HG02678 (cell line): ENCODE results near the gene FAM9B.
"Not testable (repeated sequence)": the region's sequence is repeated elsewhere in the genome, so short reads cannot be mapped to it uniquely, and the experiment has no call there.

Source experiments
- ATAC-seq: cut with Tn5 transposase; IDR thresholded peaks from one replicate; pipeline ENCODE4 v1.9.1; 2021; ENCODE audit warnings: mild to moderate bottlenecking, moderate library complexity; ENCODE audit not compliant: unreplicated experiment

FAM9B gene

GRCh38 chrX:9033989-9034388, at the start of gene FAM9B:
Gene FAM9B (minus strand): TSS chrX:9034127. CDS start chrX:9032986, 1,141 bp downstream.
- no peak for ATAC-seq

GRCh38 chrX:9081271-9081670, 47.3 kb upstream of the FAM9B start:
- no peak for ATAC-seq

- ATAC-seq, result no peak
These were observed 40.4 kb upstream of the FAM9B start for GRCh38 chrX:9074326-9074725.

GRCh38 chrX:9072281-9072680, 38.4 kb upstream of the FAM9B start:
- no peak for ATAC-seq

GRCh38 chrX:9071031-9071650, 37.2 kb upstream of the FAM9B start:
- ATAC-seq, result no peak

GRCh38 chrX:9069573-9069972, 35.6 kb upstream of the FAM9B start:
- no peak for ATAC-seq

- no peak for ATAC-seq
These were observed 30.8 kb upstream of the FAM9B start for GRCh38 chrX:9064694-9065093.

GRCh38 chrX:9062641-9063040, 28.7 kb upstream of the FAM9B start:
- no peak for ATAC-seq

- no peak for ATAC-seq
These were observed 21.4 kb upstream of the FAM9B start for GRCh38 chrX:9055354-9055753.

- ATAC-seq, result no peak
These were observed 18.2 kb upstream of the FAM9B start for GRCh38 chrX:9052081-9052480.

GRCh38 chrX:9050331-9050730, 16.4 kb upstream of the FAM9B start:
- ATAC-seq, result no peak

GRCh38 chrX:9048801-9049200, 14.9 kb upstream of the FAM9B start:
- ATAC-seq, result no peak

GRCh38 chrX:9038244-9038643, 4.3 kb upstream of the FAM9B start:
- ATAC-seq, result no peak

- no peak for ATAC-seq
These were observed 3.4 kb upstream of the FAM9B start for GRCh38 chrX:9037296-9037695.

GRCh38 chrX:9033586-9033985, 341 bp downstream of the FAM9B start:
- no peak for ATAC-seq

GRCh38 chrX:9033179-9033578, 748 bp downstream of the FAM9B start:
- ATAC-seq, result no peak

- no peak for ATAC-seq
These were observed 10.6 kb downstream of the FAM9B start for GRCh38 chrX:9023293-9023692.

- no peak for ATAC-seq
These were observed 14.8 kb downstream of the FAM9B start for GRCh38 chrX:9019151-9019550.

GRCh38 chrX:9018332-9018731, 15.6 kb downstream of the FAM9B start:
- not testable (repeated sequence) for ATAC-seq

- no peak for ATAC-seq
These were observed 30.9 kb downstream of the FAM9B start for GRCh38 chrX:9003041-9003440.

- ATAC-seq, result no peak
These were observed 45.5 kb downstream of the FAM9B start for GRCh38 chrX:8988446-8988845.

- no peak for ATAC-seq
These were observed 46.2 kb downstream of the FAM9B start for GRCh38 chrX:8987672-8988250.

GRCh38 chrX:8984231-8984630, 49.7 kb downstream of the FAM9B start:
- no peak for ATAC-seq
